Endodermal cell (in vitro differentiated cells): ENCODE results near the gene ALOX5. TPM values are rescaled to one million over a fixed set of nuclear protein-coding genes. Genes with fewer than 3 reads are reported as not detected.
A peak's percentile ranks its signal among the peaks of the same experiment; 100 is the strongest.

Experiments used
- DNase-seq: peaks from one replicate; pipeline ENCODE4 v3.0.0-alpha.2; 2017
- H3K27ac ChIP-seq: 2 replicates; pipeline ENCODE4 v1.5.1; 2013; ENCODE audit warnings: mild to moderate bottlenecking, low read depth, low read length, moderate library complexity
- H3K27me3 ChIP-seq: 2 replicates; pipeline ENCODE4 v1.6.1; 2013; ENCODE audit warnings: mild to moderate bottlenecking, low read length, moderate library complexity; ENCODE audit not compliant: insufficient read depth, control insufficient read depth, poor library complexity, severe bottlenecking
- H3K36me3 ChIP-seq: 2 replicates; pipeline ENCODE4 v1.7.0; 2013; ENCODE audit warnings: mild to moderate bottlenecking, low read length, moderate library complexity; ENCODE audit not compliant: control insufficient read depth, insufficient read depth
- H3K4me1 ChIP-seq: one replicate; pipeline ENCODE4 v1.7.0; 2013; ENCODE audit warnings: low read length; ENCODE audit not compliant: control insufficient read depth, insufficient read depth
- H3K4me3 ChIP-seq: 2 replicates; pipeline ENCODE4 v1.5.1; 2013; ENCODE audit warnings: mild to moderate bottlenecking, low read length, moderate library complexity
- H3K9ac ChIP-seq: 2 replicates; pipeline ENCODE4 v1.6.1; 2013; ENCODE audit warnings: mild to moderate bottlenecking, low read length, moderate library complexity; ENCODE audit not compliant: poor library complexity, severe bottlenecking; ENCODE audit errors: extremely low read depth
- H3K9me3 ChIP-seq: 2 replicates; pipeline ENCODE4 v1.6.1; 2013; ENCODE audit warnings: mild to moderate bottlenecking, low read length, moderate library complexity; ENCODE audit not compliant: control insufficient read depth
- H3K27ac Mint-ChIP-seq: 2 replicates; pipeline ENCODE4 v1.8.0; 2020; ENCODE audit warnings: mixed read lengths
- H3K27me3 Mint-ChIP-seq: 2 replicates; pipeline ENCODE4 v1.8.0; 2021; ENCODE audit warnings: mild to moderate bottlenecking, mixed read lengths; ENCODE audit not compliant: insufficient read depth
- H3K36me3 Mint-ChIP-seq: 2 replicates; pipeline ENCODE4 v1.8.0; 2020; ENCODE audit warnings: low read depth, mixed read lengths
- H3K4me1 Mint-ChIP-seq: 2 replicates; pipeline ENCODE4 v1.8.0; 2020; ENCODE audit warnings: mixed read lengths
- H3K4me3 Mint-ChIP-seq: 2 replicates; pipeline ENCODE4 v1.8.0; 2020; ENCODE audit warnings: mild to moderate bottlenecking, moderate library complexity, mixed read lengths
- H3K9me3 Mint-ChIP-seq: 2 replicates; pipeline ENCODE4 v1.8.0; 2020; ENCODE audit warnings: mild to moderate bottlenecking, mixed read lengths
- CTCF ChIP-seq: fragments of 200-600 bp; sonication (generic); conservative IDR thresholded peaks from 2 replicates; pipeline ENCODE4 v1.5.0; 2021; ENCODE audit warnings: antibody characterized with exemption, mild to moderate bottlenecking
- WGBS, 2 experiments: methylation state at CpG; one replicate each; pipeline versions ENCODE4 v1.1.5 to v1.1.7; 2013; ENCODE audit warnings: missing lambda C conversion rate in 2 of 2, mixed read lengths in 1 of 2; ENCODE audit not compliant: insufficient coverage in 1 of 2, insufficient read length in 1 of 2; 5-methylcytosine and 5-hydroxymethylcytosine counted together
- total RNA-seq, 2 donors: library from RNA; stranded (reverse); fragmentation: NEBNext Ultra II Directional in 1 of 2; extraction: Animal tissue kit (Norgen Biotek cat#: 25700) in 1 of 2; gene quantifications; 2 replicates in 1 of 2; 3 replicates in 1 of 2; pipeline ENCODE4 v1.2.1, GENCODE V29; 2021

Gene ALOX5
- total RNA-seq, 2 donors from 2014 or later = 0.31 to 1.1 TPM

- Mint-ChIP-seq H3K4me3 (no peak overlapping the region), H3K27ac (no peak overlapping the region), H3K36me3 (no peaks in the 10 kb centered on the region), H3K27me3 (peaks cover 4% of the 10 kb centered on the region), H3K4me1 (peaks cover 18% of the 10 kb centered on the region), H3K9me3 (no peaks in the 10 kb centered on the region)
- no peaks in the 10 kb centered on the region for H3K36me3 ChIP-seq
- no peaks in the 10 kb centered on the region for H3K9me3 ChIP-seq
- no peak for TF ChIP-seq CTCF
- H3K4me1 ChIP-seq = no peaks in the 10 kb centered on the region
- no peak for DNase-seq
- H3K9ac ChIP-seq = no peak overlapping the region
- H3K27me3 ChIP-seq = no peaks in the 10 kb centered on the region
- no peak overlapping the region for H3K4me3 ChIP-seq
- H3K27ac ChIP-seq = no peak overlapping the region
- WGBS, 2 experiments = 86 to 92% methylated on average over 2 to 7 of the region's 7 CpGs
Observed at GRCh38 chr10:45423976-45424499, 50.0 kb downstream of the ALOX5 start.

GRCh38 chr10:45424668-45425404 lies 50.8 kb downstream of the ALOX5 start:
- no peak for DNase-seq
- H3K27me3 ChIP-seq = no peaks in the 10 kb centered on the region
- H3K4me1 ChIP-seq = no peaks in the 10 kb centered on the region
- no peak overlapping the region for H3K4me3 ChIP-seq
- WGBS, 2 experiments = 75 to 87% methylated on average over 6 to 15 of the region's 15 CpGs
- no peak overlapping the region for H3K27ac ChIP-seq
- Mint-ChIP-seq H3K4me1 (peaks cover 14% of the 10 kb centered on the region), H3K27ac (no peak overlapping the region), H3K4me3 (no peak overlapping the region), H3K36me3 (no peaks in the 10 kb centered on the region), H3K9me3 (no peaks in the 10 kb centered on the region), H3K27me3 (peaks cover 4% of the 10 kb centered on the region)
- TF ChIP-seq CTCF = no peak
- no peak overlapping the region for H3K9ac ChIP-seq
- no peaks in the 10 kb centered on the region for H3K36me3 ChIP-seq
- H3K9me3 ChIP-seq = no peaks in the 10 kb centered on the region

- Histone ChIP-seq H3K4me3 (no peak overlapping the region), H3K4me1 (no peaks in the 10 kb centered on the region), H3K9me3 (no peaks in the 10 kb centered on the region), H3K27ac (no peak overlapping the region), H3K9ac (no peak overlapping the region), H3K27me3 (no peaks in the 10 kb centered on the region), H3K36me3 (no peaks in the 10 kb centered on the region)
- Mint-ChIP-seq H3K4me3 (no peak overlapping the region), H3K4me1 (peaks cover 14% of the 10 kb centered on the region), H3K9me3 (no peaks in the 10 kb centered on the region), H3K27me3 (peaks cover 4% of the 10 kb centered on the region), H3K36me3 (no peaks in the 10 kb centered on the region), H3K27ac (peak overlapping the region; percentile 48)
- peak; percentile 47 for DNase-seq
- TF ChIP-seq CTCF = no peak
- 86 to 87% methylated on average over 3 to 10 of the region's 10 CpGs for WGBS, 2 experiments
Observed at GRCh38 chr10:45425621-45426563, 51.9 kb downstream of the ALOX5 start.
